Measurements from ENCODE around the gene SLC36A3. TPM values are rescaled to one million over a fixed set of nuclear protein-coding genes. Genes with fewer than 3 reads are reported as not detected.

SLC36A3 gene
- total RNA-seq, 1 donor from 2014 or later = not detected

GRCh38 chr5:151231359-151231758 lies 72.2 kb downstream of the SLC36A3 start:
- no peak for TF ChIP-seq CTCF (conservative IDR thresholded peaks at IDR 0.05)
- H3K9me3 Mint-ChIP-seq = no peaks in the 10 kb centered on the region
- H3K4me3 Mint-ChIP-seq = no peak overlapping the region
- no peaks in the 10 kb centered on the region for H3K4me1 Mint-ChIP-seq
- no peak overlapping the region for H3K27ac Mint-ChIP-seq (ENCODE audit: unreplicated experiment)
- H3K27me3 Mint-ChIP-seq (ENCODE audit: low read depth) = peaks cover 9% of the 10 kb centered on the region
- DNase-seq (ENCODE audit: low read depth, low spot score) = no peak
- H3K36me3 Mint-ChIP-seq (ENCODE audit: low read depth) = no peaks in the 10 kb centered on the region

GRCh38 chr5:151230048-151230680 lies 73.4 kb downstream of the SLC36A3 start:
- Mint-ChIP-seq H3K9me3 (no peaks in the 10 kb centered on the region), H3K36me3 (ENCODE audit: low read depth) (no peaks in the 10 kb centered on the region), H3K4me3 (no peak overlapping the region), H3K27ac (ENCODE audit: unreplicated experiment) (no peak overlapping the region), H3K27me3 (ENCODE audit: low read depth) (peaks cover 9% of the 10 kb centered on the region), H3K4me1 (no peaks in the 10 kb centered on the region)
- no peak for TF ChIP-seq CTCF (conservative IDR thresholded peaks at IDR 0.05)
- no peak for DNase-seq (ENCODE audit: low read depth, low spot score)

GRCh38 chr5:151228986-151229385 lies 74.6 kb downstream of the SLC36A3 start:
- no peaks in the 10 kb centered on the region for H3K36me3 Mint-ChIP-seq (ENCODE audit: low read depth)
- no peak for DNase-seq (ENCODE audit: low read depth, low spot score)
- H3K4me1 Mint-ChIP-seq = peaks cover 3% of the 10 kb centered on the region
- H3K27ac Mint-ChIP-seq (ENCODE audit: unreplicated experiment) = no peak overlapping the region
- peaks cover 9% of the 10 kb centered on the region for H3K27me3 Mint-ChIP-seq (ENCODE audit: low read depth)
- no peak overlapping the region for H3K4me3 Mint-ChIP-seq
- TF ChIP-seq CTCF (conservative IDR thresholded peaks at IDR 0.05) = no peak
- H3K9me3 Mint-ChIP-seq = no peaks in the 10 kb centered on the region

GRCh38 chr5:151227918-151228447 lies 75.6 kb downstream of the SLC36A3 start:
- no peak overlapping the region for H3K27ac Mint-ChIP-seq (ENCODE audit: unreplicated experiment)
- peaks cover 11% of the 10 kb centered on the region for H3K27me3 Mint-ChIP-seq (ENCODE audit: low read depth)
- no peak overlapping the region for H3K4me3 Mint-ChIP-seq
- no peak for DNase-seq (ENCODE audit: low read depth, low spot score)
- TF ChIP-seq CTCF (conservative IDR thresholded peaks at IDR 0.05) = no peak
- H3K36me3 Mint-ChIP-seq (ENCODE audit: low read depth) = no peaks in the 10 kb centered on the region
- H3K9me3 Mint-ChIP-seq = no peaks in the 10 kb centered on the region
- peaks cover 4% of the 10 kb centered on the region for H3K4me1 Mint-ChIP-seq

Other genes with a start within 250 kb of the SLC36A3 start
- 34.6 and 37.1 TPM in 2 replicates for gene TNIP1, start 222.7 kb downstream of the SLC36A3 start, total RNA-seq
- 142 and 151 TPM in 2 replicates for gene ANXA6, start 146.0 kb downstream of the SLC36A3 start, total RNA-seq
- gene CCDC69, start 79.7 kb downstream of the SLC36A3 start, total RNA-seq = 1.7 and 1.8 TPM in 2 replicates
- 25.5 and 27.6 TPM in 2 replicates for gene GM2A, start 50.6 kb downstream of the SLC36A3 start, total RNA-seq
- gene SLC36A2, start 43.8 kb upstream of the SLC36A3 start, total RNA-seq = not detected in 2 replicates
- gene SLC36A1, start 143.8 kb upstream of the SLC36A3 start, total RNA-seq = 19.3 and 21.7 TPM in 2 replicates